Tibial nerve (tissue), 4 donors: ENCODE data around the gene ACVR1. TPM values are rescaled to one million over a fixed set of nuclear protein-coding genes. Genes with fewer than 3 reads are reported as not detected.
"Not testable (repeated sequence)": the region's sequence is repeated elsewhere in the genome, so short reads cannot be mapped to it uniquely, and the experiment has no call there.

Source experiments
- DNase-seq, 2 donors: peaks; one replicate each; pipeline ENCODE4 v3.0.0-alpha.2; 2019; ENCODE audit warnings: low spot score in 2 of 2
- H3K27ac ChIP-seq, 4 donors: fragments of 200-600 bp; sonication (generic) in 3 of 4; one replicate each; pipeline ENCODE4 v1.5.1; 2017 to 2019; ENCODE audit warnings: mild to moderate bottlenecking in 1 of 4
- H3K27me3 ChIP-seq, 2 donors: fragments of 200-600 bp; sonication (generic) in 1 of 2; one replicate each; pipeline versions ENCODE4 v1.5.1 to v1.6.0; 2017 to 2019
- H3K36me3 ChIP-seq, 3 donors: fragments of 200-600 bp; sonication (generic); one replicate each; pipeline ENCODE4 v1.5.1; 2018 to 2019
- H3K4me1 ChIP-seq, 4 donors: fragments of 200-600 bp; sonication (generic) in 3 of 4; one replicate each; pipeline ENCODE4 v1.5.1; 2017 to 2019
- H3K4me3 ChIP-seq, 4 donors: fragments of 200-600 bp; sonication (generic) in 3 of 4; one replicate each; pipeline ENCODE4 v1.5.1; 2017 to 2019; ENCODE audit warnings: mild to moderate bottlenecking in 1 of 4, moderate library complexity in 1 of 4
- H3K9me3 ChIP-seq, 4 donors: fragments of 200-600 bp; sonication (generic) in 3 of 4; one replicate each; pipeline ENCODE4 v1.5.1; 2017 to 2019
- EP300 ChIP-seq, 2 donors: sonication (generic); formaldehyde crosslinking; IDR thresholded peaks; one replicate each; pipeline ENCODE4 v1.6.1; 2017; ENCODE audit warnings: antibody characterized with exemption in 2 of 2, mild to moderate bottlenecking in 1 of 2
- POLR2A ChIP-seq, 2 donors: fragments of 450-650 bp; IDR thresholded peaks; one replicate each; pipeline ENCODE4 v1.6.1; 2017; ENCODE audit warnings: antibody characterized with exemption in 2 of 2, mild to moderate bottlenecking in 2 of 2, moderate library complexity in 2 of 2
- WGBS, 2 donors: methylation state at CpG; one replicate each; pipeline ENCODE4 v1.1.5; 2018; 5-methylcytosine and 5-hydroxymethylcytosine counted together
- total RNA-seq, 4 donors: library from RNA; depleted of rRNA; stranded (reverse); fragments of >200 nt; gene quantifications; one replicate each; pipeline ENCODE4 v1.1.0, GENCODE V29; 2016
- TF ChIP-seq, protein P1 (sequence below), 5 experiments: fragments of 200-600 bp in 3 of 5; fragments of 450-650 bp in 2 of 5; sonication (generic) in 3 of 5; IDR thresholded peaks; one replicate each; pipeline ENCODE4 v1.5.1; 2016 to 2019; ENCODE audit warnings: antibody characterized with exemption in 5 of 5, mild to moderate bottlenecking in 3 of 5, moderate library complexity in 2 of 5

Gene ACVR1
- total RNA-seq, 4 donors from 2014 or later = 19.2 to 24.7 (median 22.8) TPM

DNA sequence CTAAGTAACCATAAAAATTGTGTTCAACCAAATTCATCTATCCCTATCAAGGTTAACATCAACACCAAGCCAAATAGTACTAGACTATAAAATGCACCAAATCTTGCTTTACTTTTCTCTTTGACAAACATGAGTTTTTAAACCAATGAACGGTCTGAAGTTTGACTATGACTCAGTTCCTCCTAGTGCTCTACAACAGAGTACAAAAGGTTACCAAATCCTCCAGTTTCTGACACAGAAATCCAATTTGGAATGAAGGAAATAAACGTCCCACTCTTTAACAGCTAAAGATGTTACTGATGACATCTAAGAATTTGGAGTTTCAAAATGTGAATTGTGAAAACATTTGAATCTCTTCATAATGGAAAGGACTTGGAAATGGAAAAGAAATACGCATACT lies 11.8 kb upstream of the ACVR1 start:
- no peaks in the 10 kb centered on the region for H3K36me3 ChIP-seq
- no peaks in the 10 kb centered on the region for H3K9me3 ChIP-seq
- DNase-seq = no peak
- H3K27me3 ChIP-seq = no peaks in the 10 kb centered on the region
- H3K4me3 ChIP-seq = no peak overlapping the region
- TF ChIP-seq POLR2A (IDR thresholded peaks at IDR 0.05) = no peak
- no peak for TF ChIP-seq EP300 (IDR thresholded peaks at IDR 0.05)
- TF ChIP-seq, protein P1, sequence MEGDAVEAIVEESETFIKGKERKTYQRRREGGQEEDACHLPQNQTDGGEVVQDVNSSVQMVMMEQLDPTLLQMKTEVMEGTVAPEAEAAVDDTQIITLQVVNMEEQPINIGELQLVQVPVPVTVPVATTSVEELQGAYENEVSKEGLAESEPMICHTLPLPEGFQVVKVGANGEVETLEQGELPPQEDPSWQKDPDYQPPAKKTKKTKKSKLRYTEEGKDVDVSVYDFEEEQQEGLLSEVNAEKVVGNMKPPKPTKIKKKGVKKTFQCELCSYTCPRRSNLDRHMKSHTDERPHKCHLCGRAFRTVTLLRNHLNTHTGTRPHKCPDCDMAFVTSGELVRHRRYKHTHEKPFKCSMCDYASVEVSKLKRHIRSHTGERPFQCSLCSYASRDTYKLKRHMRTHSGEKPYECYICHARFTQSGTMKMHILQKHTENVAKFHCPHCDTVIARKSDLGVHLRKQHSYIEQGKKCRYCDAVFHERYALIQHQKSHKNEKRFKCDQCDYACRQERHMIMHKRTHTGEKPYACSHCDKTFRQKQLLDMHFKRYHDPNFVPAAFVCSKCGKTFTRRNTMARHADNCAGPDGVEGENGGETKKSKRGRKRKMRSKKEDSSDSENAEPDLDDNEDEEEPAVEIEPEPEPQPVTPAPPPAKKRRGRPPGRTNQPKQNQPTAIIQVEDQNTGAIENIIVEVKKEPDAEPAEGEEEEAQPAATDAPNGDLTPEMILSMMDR (IDR thresholded peaks at IDR 0.05) = no peak
- 60 to 68% methylated on average over 3 of the region's 3 CpGs for WGBS, 2 donors
- peaks cover 0 to 7% (median 3%) of the 10 kb centered on the region in 4 donors for H3K4me1 ChIP-seq
- H3K27ac ChIP-seq = no peak overlapping the region

DNA sequence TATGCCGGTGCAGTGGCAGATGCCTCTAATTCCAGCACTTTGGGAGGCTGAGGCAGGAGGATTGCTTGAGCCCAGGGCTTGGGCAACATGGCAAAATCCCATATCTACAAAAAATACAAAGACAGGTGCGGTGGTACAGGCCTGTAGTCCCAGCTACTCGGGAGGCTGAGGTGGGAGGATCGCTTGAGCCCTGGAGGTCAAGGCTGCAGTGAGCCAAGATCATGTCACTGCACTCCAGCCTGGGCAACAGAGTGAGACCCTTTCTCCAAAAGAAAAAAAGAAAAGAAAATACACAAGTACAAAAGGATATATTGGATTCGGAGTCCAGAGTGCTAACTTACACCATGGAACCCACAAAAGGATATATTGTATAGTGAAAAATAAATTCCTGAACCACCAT lies 8.4 kb upstream of the ACVR1 start:
- 76 to 77% methylated on average over 5 of the region's 5 CpGs for WGBS, 2 donors
- H3K9me3 ChIP-seq, H3K27me3 ChIP-seq, H3K27ac ChIP-seq, H3K4me3 ChIP-seq, DNase-seq, H3K4me1 ChIP-seq, H3K36me3 ChIP-seq: not testable (repeated sequence)

DNA sequence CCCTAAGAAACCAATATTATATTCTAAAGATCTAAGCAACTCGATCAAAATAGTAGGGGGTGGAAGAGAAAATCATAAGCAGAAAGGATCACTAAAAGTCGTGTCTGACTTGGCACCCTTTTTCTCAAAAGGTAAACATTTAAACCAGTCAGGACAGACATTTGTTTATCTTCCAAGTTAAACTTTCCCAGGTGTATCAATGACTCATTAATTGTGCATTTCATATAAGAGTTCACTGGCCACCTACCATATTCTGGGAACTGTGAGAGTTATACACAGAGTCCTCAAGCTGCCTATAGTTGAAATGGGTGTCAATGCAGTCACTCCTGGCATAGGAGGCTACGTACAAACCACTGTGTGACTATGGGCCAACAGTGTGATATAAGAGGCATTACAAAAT lies 4.8 kb upstream of the ACVR1 start:
- Histone ChIP-seq H3K27me3 (no peaks in the 10 kb centered on the region), H3K4me3 (no peak overlapping the region), H3K36me3 (no peaks in the 10 kb centered on the region), H3K9me3 (no peaks in the 10 kb centered on the region), H3K27ac (no peak overlapping the region), H3K4me1 (peaks cover 0 to 12% (median 5%) of the 10 kb centered on the region in 4 donors)
- DNase-seq = no peak
- 82 to 94% methylated on average over 3 of the region's 3 CpGs for WGBS, 2 donors
- TF ChIP-seq EP300 (IDR thresholded peaks at IDR 0.05) (no peak), POLR2A (IDR thresholded peaks at IDR 0.05) (no peak)
- TF ChIP-seq, protein P1 (IDR thresholded peaks at IDR 0.05) = no peak

DNA sequence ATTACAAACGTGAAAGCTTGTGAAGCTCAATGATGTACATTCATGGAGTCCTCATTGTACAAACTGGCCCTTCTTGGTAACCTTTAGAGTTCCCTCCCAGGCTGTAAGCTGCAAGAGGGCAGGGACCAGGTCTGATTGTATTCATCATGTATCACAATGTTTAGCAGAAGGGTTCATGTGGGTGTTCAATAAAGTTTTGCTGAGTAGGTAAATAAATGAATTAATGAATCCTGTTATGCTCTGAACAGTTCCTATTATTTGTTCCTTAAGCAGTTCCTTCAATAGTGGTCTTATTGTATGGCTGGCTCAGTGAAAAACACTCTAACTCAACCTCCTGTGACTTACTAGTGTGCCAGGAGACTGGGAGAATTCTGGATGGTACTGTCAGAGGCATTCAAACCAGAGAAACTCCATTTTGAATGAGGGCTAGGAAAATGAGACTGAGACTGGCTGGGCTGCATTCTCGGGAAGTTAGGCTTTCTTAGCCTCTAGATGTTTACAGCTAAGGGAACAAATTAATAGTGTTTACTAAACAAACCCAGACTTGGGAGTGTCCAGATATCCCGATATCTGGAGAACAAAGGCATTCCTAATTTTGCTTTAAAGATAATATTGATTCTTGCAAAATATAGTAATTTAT lies 1.8 kb upstream of the ACVR1 start:
- Histone ChIP-seq H3K27me3 (no peaks in the 10 kb centered on the region), H3K4me3 (no peak overlapping the region), H3K36me3 (no peaks in the 10 kb centered on the region), H3K27ac (peak overlapping the region in 1 of 4 donors; percentile 30), H3K4me1 (peaks cover 0 to 30% (median 14%) of the 10 kb centered on the region in 4 donors), H3K9me3 (no peaks in the 10 kb centered on the region)
- DNase-seq = no peak
- WGBS, 2 donors = 68 to 79% methylated on average over 3 of the region's 3 CpGs
- TF ChIP-seq POLR2A (IDR thresholded peaks at IDR 0.05) (no peak), EP300 (IDR thresholded peaks at IDR 0.05) (no peak)
- TF ChIP-seq, protein P1 (IDR thresholded peaks at IDR 0.05) = no peak

DNA sequence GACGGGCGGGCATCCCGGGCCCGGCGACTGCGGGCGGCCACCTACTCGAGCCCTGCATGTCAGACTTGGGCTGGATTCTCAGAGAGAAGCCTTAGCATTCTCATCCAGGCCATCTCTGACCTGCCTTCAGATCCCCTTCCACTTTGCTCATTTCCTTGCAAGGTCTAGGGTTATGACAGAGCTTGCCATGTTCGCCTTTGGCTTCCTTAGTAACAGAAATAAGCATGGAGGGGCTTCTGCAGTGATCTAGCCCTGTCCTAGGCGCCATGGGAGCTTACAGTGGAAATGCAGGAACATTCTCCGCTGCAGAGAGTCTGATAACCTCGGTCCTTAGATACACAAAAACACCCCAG lies 632 bp upstream of the ACVR1 start:
- Histone ChIP-seq H3K27me3 (no peaks in the 10 kb centered on the region), H3K27ac (peak overlapping the region; percentile 86 to 96 (median 91)), H3K4me3 (peak overlapping the region; percentile 24 to 86 (median 82)), H3K36me3 (no peaks in the 10 kb centered on the region), H3K4me1 (peaks cover 0 to 35% (median 14%) of the 10 kb centered on the region in 4 donors), H3K9me3 (no peaks in the 10 kb centered on the region)
- 12 to 42% methylated on average over 4 to 12 of the region's 12 CpGs for WGBS, 2 donors
- DNase-seq = peak in 1 of 2 donors; percentile 14
- TF ChIP-seq POLR2A (IDR thresholded peaks at IDR 0.05) (no peak), EP300 (IDR thresholded peaks at IDR 0.05) (no peak)
- TF ChIP-seq, protein P1 (IDR thresholded peaks at IDR 0.05) = no peak
